Activated CD8-positive, alpha-beta memory T cell treated with anti-CD3 and anti-CD28 coated beads, Interleukin-2, amount 50 U/mL, for 1 hour (primary cell): ENCODE results near the gene TENM4.
"Not testable (repeated sequence)": the region's sequence is repeated elsewhere in the genome, so short reads cannot be mapped to it uniquely, and the experiment has no call there.

ENCODE experiments used
- DNase-seq: peaks from one replicate; pipeline ENCODE4 v3.0.0-alpha.2; 2020; ENCODE audit errors: extremely low read depth

TENM4 gene

DNA sequence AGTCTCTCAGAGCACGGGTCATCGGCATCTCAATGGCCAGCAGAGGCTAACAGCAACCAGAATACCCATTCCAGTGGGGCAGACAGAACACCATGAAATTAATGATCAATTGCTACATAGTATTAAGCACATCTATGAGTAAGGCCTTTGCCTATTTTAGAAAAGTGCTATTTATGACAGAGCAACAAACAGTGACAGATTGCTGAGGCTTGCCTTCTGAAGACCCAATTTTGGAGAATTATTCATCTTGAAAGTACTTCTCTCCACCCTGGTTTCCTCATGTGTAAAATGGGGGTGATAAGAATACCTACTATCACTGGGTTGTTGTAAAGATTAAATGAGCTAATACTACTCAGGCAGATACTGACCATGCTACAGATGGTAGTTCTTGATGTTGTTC, 232.7 kb downstream of the TENM4 start:
- no peak for DNase-seq

DNA sequence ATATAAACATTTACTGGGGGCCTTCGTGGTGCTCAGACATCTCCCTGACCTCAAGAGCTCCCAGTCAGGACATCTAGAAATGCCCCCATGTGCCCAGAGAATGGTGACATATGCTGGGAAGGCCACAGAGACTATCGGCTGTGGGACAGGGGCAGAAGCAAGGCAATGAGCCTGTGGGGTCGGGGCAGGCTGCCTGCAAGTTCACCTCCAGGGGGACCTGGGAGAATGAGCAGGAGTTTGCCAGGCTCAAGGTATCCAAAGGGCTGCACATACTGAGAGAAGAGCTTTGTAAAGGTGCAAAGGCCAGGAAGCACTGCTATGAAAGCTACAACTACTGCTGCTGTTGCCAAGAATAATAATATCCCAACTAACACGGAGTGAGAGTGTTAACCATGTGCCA, 233.9 kb downstream of the TENM4 start:
- DNase-seq: no peak

DNA sequence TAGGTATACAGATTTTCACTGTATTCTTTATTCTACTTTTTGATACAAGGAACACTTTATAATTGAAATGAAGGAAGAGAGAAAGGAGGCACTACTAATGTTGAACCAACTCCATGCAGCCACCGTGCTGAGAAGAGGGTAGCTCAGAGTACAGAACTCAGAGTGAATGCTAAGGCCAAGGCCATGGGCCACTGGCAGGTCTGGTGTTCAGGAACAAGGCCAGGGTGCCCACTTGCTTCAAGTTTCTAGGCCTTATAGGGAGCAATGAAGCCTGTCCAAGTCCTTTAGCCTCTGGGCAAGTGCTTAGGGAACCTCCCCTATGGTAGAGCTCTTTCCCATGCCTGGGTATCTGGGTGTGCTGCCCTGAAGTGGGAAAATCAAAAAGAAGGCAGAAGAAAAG, 235.0 kb downstream of the TENM4 start:
- DNase-seq: no peak

DNA sequence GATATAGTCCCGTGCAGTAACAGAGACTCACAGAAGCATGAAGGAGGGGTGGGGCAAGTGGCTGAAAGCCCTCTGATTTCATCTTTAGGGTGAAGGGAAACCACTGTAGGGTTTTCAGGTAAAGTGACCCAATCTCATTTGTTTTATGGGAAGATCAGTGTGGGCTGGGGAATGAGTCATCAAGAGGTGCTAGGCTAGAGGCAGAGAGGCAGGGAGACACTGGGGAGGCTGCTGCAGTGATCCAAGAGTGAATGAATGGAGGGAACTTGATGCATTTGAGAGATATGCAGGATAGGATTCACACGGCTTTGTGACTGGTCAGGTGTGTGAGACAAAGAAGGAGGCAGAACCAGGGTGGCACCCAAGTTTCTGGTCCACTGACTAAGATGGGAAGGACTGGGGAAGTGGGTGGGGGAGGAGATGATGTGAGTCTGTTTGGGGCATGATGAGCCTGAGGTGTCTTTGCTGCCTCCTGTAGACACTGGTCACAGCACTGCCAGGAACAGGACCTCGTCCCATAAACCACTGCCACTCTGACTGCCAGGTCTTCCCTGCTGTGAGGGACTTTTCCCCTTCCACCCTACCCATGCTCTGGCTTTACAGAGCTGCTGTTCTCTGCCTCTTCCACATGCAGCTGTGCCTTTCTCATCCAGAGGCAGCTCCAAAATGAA, 239.0 kb downstream of the TENM4 start:
- DNase-seq: no peak

DNA sequence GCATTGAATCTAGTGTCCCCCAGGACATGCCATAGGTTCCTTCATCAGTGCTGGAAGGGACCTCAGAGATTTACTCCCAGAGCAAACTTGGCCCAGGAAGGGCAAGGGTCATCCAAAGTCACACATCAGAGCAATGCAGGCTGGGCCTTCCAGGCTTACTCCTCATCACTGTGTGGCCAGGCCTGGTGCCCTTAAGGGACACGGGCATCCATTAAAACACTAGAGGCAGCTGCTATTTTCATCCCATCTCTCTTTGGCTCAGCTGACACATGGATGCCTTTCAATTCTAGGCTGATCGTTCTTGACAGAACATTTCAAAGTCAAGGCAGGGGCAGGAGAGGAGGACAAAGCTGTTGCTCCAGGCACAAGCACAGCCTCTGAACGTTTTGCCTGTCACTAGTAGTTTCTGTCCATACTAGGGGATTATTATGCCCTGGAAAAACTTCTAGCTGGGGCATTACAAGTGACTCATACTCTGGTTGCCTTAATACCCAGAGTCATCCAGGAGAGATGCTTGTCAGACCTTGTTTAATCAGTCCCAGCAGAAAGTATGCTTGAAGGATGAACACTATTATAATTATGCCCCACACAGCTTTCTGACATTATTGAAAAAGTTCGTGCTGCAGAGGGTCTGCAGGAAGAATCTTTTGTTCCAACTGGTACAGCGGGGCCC, 240.3 kb downstream of the TENM4 start:
- no peak for DNase-seq

DNA sequence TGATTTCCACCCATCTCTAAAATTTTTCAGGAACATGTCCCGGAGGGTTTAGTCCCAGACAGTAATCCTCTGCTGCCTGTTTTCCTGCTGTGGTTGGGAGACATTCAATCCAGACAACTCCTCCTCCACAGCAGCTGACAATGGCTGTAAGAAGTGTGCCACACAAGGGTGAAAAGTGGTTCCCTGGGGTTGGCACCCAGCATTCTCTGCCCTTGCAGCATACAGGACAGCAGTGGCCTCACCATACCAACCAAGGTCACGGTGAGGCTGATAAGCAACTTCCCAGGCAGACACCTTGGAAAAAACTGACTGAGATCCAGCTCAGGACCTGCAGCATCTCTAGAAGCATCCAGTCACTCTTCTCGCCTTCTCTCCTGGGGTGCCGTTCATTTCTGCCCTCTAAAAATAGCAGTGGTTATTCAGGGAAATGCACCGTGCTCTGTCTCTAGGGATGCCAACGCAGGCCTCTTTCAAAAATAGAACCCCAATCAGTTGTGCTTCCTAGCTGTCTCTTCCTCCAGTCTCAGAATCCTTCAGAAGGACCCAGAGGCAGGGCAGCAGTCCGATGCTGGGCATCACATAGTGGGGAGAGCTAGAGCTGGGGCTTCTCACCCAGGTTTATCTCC, 241.0 kb downstream of the TENM4 start:
- DNase-seq: no peak

DNA sequence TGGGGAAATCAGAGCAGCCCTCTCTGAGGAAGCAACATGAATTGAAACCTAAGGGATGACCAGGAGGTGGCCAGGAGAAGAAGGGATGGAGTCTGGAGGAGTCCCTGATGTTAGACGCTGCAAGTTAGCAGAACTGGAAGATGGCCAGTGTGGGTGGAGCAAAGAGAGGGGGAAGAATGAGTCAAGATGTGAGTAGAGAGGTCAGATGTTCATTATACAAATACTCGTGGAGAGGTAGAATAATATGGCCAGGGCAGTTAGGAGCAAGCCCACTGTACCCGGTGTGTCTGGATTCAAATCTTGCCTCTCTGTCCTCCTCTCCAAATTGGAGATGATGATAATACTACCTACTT, 242.0 kb downstream of the TENM4 start:
- DNase-seq: no peak

DNA sequence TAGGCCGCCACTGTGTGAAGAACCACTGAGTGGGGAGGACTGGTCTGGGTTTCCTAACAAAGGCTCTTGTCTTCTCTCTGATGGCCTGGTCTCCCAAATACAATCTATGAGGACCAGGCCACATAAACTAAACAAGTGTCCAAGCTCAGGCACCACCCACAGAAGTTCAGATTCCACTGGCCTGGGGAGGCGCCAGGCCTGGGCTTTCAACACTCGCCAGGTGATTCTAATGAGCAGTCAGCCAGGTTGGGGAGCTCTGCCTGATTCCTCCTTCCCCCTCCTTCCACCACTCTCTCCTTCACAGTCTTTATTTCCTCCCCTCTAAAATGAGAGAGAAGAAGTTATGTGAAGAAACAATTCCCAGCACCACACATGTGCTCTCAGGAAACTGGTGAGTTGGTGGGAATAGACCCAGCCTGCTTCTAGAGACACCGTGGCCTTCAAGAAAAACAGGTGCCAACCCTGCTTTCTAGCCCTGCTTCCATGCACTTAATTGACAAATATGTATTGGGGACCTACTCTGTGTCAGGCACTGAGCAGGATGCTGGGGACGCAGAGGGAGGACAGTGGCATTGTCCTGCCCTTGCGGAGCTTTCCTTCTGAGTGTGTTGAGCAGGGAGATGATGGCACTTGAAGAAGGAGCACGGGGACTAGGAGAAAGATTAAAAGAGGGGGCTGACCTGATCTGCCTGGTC, 242.5 kb downstream of the TENM4 start:
- no peak for DNase-seq

DNA sequence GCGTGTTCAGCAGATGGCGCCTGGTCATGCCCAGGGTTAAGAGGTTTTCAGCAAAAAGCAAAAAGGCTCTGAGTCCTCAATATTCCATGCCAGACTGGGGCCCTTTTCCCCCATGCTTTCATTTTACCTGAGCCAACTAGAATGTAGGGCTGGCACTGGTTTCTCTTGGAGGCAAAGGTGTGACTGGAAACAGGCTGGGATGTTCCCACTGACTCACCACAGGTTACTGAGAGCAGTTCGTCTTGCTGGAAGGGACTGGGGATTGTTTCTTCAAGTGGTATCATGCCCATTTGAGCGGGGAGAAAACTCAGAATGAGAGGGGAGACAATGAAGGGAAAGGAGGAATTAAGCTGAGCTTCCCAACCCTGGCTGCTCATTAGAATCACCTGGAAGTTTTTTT, 243.9 kb downstream of the TENM4 start:
- no peak for DNase-seq

DNA sequence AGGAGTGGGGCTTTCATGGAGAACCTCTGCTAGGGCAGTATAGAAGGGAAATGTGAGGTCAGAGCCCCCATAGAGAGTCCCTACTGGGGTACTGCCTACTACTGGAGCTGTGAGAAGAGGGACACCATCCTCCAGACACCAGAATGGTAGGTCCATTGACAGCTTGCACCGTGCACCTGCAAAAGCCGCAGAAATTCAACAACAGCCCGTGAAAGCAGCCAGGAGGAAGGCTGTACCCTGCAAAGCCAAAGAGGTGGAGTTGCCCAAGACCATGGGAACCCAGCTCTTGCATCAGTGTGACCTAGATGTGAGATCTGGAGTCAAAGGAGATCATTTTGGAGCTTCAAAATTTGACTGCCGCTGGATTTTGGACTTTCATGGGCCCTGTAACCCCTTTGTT, 245.6 kb downstream of the TENM4 start:
- no peak for DNase-seq

DNA sequence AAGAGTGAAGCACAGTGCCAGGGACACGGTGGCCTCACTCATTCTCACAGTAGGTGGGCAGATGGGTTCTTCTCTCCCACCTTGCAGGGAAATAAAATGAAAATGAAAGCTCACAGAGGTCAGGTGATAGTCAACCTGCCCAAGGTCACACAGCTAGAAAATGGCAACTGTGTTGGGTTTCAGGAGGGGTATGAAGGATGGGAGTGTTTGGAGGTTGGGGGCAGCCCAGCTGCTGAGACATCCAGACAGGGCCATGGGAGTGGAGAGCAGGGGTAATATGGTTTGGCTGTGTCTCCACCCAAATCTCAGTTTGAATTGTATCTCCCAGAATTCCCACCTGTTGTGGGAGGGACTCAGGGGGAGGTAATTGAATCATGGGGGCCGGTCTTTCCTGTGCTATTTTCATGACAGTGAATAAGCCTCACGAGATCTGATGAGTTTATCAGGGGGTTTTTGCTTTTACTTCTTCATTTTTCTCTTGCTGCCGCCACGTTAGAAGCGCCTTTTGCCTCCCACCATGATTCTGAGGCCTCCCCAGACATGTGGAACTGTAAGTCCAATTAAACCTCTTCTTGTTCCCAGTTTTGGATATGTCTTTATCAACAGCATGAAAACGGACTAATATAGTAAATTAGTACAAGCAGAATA, 247.0 kb downstream of the TENM4 start:
- DNase-seq: no peak

DNA sequence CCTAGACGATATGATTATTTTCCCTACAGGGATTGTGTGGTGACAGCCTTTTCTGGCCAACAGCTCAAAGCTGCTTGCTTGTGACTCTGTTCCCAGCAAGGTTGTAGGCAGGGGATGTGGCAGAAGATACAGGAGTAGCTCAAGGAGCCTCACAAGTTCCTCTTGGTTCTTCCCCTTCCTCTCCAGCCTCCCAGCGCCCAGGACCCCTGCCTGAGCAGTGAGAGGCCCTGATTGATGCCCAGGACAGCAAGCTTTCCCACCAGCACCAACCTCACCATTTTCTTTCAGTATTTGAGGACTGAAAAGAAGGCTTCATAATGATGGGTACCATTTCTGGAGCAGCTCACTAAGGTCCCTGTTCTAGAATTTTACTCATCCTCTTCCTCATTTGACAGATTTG, 248.0 kb downstream of the TENM4 start:
- DNase-seq: no peak

DNA sequence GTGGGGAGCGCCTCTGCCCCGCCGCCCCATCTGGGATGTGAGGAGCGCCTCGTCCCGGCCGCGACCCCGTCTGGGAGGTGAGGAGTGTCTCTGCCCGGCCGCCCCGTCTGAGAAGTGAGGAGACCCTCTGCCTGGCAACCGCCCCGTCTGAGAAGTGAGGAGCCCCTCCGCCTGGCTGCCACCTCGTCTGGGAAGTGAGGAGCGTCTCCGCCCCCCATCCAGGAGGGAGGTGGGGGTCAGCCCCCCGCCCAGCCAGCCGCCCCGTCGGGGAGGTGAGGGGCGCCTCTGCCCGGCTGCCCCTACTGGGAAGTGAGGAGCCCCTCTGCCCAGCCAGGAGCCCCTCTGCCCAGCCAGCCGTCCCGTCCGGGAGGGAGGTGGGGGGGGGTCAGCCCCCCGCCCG, 249.1 kb downstream of the TENM4 start:
- DNase-seq: not testable (repeated sequence)

DNA sequence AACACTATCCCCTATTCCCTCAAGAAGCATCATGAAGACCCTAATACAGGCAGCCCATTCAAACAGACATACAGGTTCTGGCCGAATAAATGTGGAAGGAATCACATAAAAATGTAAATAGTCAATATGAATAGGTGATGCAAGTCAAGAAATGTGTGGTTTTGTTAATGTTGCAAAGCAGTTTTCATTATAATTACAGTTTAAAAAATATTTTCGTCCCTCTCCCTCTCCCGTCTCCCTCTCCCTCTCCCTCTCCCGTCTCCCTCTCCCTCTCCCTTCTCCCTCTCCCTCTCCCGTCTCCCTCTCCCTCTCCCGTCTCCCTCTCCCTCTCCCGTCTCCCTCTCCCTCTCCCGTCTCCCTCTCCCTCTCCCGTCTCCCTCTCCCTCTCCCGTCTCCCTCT, 250.3 kb downstream of the TENM4 start:
- DNase-seq: not testable (repeated sequence)

DNA sequence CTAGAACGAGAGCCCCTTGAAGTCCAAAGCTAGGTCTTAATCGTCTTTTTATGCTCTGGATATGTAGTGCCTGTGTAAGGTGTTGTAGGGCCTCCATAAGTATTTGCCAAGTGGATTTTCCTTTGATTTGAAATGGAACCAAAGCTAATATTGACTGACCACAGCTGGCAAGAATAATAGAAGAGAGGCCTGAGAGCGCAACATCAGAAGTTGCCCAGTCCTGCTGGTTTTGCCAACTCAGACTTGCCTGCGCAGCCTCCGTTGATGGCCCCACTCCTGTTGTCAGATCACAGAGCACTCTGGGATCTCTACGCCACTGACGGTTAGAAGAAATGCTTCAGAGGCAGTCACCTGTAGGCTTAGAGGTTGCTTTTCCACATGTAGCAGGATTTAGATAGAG, 251.2 kb downstream of the TENM4 start:
- DNase-seq: no peak

DNA sequence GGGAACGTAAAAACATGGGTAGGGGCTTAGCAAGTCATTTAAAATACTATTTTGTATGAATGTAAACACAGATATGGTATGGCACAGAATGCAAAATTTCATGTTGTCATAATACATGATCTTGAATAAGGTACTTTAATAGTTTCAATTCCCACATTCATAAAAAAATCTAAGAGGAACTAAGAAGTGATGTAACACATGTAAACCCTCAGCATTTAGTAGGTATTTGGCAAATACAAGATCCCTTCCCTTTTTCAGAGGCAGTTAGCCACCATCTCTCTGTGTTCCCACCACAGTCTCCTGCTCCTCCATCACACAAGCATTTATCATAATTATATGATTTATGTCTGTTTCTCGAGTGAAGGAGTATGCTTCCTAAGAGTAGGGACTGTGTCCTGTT, 251.8 kb downstream of the TENM4 start:
- no peak for DNase-seq

DNA sequence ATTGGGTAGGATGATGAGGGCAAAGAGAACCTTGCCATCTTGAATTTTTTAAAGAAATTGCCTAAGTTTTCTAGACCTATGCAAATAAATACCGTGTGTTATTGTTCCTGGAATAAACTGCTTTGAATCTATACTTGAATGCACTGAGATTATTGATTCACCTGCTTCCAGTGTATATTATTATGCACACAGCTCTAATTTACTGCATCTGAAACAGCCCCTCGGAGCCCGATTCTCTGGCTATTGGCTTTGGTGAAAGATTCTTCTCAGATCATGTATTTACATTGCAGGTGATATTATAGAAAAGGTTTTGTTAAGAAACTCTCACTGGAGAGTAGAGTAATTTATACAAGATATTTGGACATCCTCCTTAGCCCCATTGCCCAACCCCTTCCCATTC, 254.2 kb downstream of the TENM4 start:
- no peak for DNase-seq

DNA sequence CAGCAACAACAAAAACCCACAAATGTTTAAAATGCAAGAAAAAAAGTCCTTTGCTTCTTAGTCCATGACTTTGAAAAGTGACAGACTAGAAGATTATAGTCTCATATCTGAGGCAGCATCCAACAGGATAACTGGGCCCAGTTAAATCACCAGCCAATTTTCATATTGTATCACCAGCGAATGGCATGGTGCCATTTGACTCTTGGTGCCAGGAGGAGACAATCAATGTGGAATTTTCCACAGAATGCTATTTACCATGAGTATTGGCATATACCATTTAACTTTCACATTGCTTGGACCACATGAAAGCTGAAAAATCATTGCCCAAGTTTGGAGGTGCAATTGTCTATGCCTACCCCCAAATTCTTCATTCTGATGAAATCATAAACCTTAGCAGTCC, 255.5 kb downstream of the TENM4 start:
- DNase-seq: no peak

DNA sequence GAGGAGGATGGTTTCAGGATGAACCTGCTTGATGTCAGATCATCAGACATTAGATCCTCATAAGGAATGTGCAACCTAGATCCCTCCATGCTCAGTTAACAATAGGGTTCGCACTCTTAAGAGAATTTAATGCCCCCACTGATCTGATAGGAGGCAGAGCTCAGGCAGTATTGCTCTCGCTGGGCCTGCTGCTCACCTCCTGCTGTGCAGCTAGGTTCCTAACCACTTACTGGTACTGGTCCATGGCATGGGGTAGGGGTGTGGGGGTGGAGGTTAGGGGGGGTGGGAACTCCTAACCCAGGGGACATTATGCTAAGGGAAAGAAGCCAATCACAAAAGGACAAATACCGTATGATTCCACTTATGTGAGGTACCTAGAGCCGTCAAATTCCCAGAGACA, 256.5 kb downstream of the TENM4 start:
- DNase-seq: no peak

DNA sequence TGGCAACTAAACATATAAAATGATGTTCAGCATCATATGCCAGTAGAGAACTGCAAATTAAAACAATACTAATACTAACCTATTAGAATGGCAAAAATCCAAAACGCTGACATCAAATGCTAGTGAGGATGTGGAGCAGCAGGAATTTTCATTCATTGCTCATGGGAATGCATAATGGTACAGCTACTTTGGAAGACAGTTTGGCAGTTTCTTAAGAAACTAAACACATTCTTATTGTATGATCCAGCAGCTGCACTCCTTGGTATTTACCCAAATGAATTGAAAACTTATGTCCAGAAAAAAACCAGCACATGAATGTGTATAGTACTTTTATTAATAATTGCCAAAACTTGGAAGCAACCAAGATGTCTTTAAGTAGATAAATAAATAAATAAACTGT, 258.0 kb downstream of the TENM4 start:
- DNase-seq: no peak

DNA sequence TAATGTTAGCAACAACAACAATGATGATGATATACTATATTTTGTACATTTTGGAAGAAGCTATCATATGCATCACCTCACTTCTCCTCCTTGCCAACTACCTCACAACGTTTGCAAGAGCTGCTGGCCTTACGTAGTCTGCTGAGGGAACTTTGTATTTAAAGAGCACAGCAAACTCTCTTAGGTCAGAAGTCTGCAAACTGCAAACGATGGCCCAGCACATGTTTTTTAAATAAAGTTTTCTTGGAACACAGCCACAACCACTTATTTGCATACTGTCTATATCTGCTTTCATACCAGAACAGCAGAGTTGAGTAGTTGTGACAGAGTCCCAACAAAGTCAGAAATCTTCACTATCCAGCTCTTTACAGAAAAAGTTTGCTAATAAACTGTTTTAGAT, 261.7 kb downstream of the TENM4 start:
- DNase-seq: no peak
